ENCODE results near the gene TMIE.

The TMIE gene

DNA sequence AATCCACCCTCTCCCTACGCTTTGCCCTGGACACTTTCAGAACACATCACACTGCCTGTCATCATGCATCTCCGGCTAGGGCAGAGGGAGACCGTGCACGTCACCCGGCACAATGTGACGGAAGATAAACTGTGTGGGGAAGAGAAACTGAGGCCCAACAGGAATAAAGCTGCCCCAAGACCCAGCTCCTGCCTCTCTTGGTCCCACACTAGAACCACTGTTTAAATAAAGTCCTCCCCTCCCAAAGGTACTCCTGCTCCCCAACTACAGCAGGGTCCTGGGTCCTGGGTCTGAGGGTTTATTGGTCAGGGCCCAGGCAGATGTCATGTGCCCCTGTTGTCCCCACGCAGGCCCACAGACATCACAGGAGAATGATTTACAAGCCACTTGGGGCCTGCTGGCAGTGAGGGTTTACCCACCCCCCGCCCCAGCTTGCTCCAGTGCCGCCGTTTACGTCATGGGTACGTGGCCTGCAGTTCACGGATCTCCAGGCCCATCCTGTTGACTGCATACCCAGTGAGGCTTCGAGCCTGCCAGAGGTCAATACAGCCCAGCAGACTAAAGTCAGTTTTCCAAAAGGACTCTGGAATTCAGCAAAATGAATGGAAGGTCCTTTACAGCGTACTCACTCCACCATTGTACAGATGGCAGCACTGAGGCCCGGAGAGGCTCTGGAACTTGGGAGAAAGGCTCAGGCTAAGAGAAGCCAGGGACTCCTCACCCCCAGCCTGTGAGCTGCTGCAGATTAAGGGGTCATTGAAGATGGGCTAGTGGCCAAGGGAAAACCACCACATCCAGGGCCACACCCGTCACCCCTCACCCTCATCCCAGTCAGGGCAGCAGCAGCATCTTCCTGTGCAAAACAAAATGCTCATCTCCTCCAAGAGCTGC lies 30.9 kb upstream of the TMIE start:
- TF ChIP-seq, protein P1, sequence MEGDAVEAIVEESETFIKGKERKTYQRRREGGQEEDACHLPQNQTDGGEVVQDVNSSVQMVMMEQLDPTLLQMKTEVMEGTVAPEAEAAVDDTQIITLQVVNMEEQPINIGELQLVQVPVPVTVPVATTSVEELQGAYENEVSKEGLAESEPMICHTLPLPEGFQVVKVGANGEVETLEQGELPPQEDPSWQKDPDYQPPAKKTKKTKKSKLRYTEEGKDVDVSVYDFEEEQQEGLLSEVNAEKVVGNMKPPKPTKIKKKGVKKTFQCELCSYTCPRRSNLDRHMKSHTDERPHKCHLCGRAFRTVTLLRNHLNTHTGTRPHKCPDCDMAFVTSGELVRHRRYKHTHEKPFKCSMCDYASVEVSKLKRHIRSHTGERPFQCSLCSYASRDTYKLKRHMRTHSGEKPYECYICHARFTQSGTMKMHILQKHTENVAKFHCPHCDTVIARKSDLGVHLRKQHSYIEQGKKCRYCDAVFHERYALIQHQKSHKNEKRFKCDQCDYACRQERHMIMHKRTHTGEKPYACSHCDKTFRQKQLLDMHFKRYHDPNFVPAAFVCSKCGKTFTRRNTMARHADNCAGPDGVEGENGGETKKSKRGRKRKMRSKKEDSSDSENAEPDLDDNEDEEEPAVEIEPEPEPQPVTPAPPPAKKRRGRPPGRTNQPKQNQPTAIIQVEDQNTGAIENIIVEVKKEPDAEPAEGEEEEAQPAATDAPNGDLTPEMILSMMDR (conservative IDR thresholded peaks at IDR 0.05) = no peak; the same call in 1 of the 2 replicates
- TF ChIP-seq ZFX (IDR thresholded peaks at IDR 0.05) = no peak

DNA sequence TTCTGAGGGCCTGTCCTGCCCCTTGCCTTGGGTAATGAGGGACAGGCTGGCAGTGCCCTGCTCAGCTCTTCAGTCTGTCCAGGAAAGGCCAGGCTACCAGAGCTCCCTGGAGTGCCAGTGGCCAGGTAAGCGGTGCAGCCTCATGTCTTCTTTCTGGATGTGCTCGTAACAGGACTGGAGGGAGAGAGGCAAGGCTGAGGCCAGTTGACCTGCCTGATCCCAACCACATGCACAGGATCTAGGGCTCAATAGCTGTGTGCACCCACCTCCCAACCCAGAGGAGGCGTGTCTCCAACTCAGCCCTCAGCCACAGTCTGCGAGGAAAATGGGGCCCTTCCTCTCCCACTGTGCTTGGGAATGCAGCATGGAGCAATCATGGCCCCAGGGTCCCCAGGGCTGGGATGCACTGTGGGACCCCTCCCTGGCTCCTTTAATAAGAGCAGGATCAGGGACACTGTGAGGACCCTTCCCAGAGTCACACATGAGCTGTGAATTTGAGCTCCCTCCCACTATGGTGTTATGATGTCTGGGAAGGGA lies 30.2 kb upstream of the TMIE start:
- no peak for TF ChIP-seq ZFX (IDR thresholded peaks at IDR 0.05)
- TF ChIP-seq, protein P1 (conservative IDR thresholded peaks at IDR 0.05) = no peak
- no peak overlapping the region for H3K27ac ChIP-seq

More for the DNA sequence above, 30.9 kb upstream of the TMIE start:
- no peak overlapping the region for H3K27ac ChIP-seq

DNA sequence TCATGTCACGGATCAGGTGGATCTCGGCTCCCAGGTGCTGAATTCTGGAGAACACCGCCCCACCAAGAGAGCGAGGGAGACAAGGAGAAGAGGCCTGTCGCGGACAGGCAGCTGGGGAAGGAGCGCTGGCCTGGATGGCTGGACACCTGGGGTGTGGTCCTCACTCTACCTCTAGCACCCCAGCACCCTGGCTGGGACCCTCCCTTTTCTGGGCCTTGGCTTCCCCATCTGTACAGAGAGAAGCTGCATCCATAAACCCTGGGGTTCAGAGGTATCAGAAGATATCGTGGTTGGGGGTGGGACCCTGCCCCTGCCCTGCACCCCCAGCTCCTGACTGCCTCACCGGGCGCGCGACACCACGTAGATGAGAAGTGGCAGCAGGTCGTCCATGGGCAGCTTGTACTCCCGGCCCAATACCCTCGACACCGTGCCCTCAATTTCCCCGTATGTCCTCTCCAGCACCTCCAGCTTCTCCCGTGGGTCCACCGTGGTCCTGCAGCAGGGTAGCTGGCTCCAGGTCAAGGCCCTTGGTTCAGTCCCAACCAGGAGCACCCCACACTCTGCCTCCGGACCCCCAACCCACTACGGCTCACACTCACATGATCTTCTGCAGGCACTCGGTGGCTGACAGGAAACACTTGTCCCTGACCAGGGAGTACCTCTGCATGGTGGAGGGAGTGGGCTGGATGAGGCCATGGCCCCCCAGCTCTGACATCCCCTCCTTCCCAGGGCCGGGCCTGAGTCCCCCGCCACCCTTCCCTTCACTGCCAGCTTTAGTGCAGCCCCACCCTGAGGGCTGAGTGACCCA lies 29.4 kb upstream of the TMIE start:
- TF ChIP-seq, protein P1 (conservative IDR thresholded peaks at IDR 0.05) = no peak
- no peak for TF ChIP-seq ZFX (IDR thresholded peaks at IDR 0.05)
- H3K27ac ChIP-seq = no peak overlapping the region

DNA sequence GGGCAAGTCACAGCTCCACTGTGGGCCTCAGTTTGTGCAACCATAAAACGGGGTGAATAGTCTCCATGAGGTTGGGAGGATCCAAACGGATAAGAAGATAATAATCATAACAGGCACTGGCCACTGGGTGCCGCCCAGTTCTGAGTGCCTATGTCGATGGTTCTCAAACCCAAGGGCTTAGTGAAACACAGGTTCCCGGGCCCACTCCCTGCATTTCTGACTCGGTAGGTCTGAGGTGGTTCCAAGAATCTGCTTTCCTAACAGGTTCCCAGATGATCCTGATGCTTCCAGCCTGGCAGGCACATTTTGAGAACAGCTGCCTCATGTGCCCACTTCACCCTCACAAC lies 28.9 kb upstream of the TMIE start:
- no peak overlapping the region for H3K27ac ChIP-seq
- TF ChIP-seq ZFX (IDR thresholded peaks at IDR 0.05) = no peak
- TF ChIP-seq, protein P1 (conservative IDR thresholded peaks at IDR 0.05) = no peak

DNA sequence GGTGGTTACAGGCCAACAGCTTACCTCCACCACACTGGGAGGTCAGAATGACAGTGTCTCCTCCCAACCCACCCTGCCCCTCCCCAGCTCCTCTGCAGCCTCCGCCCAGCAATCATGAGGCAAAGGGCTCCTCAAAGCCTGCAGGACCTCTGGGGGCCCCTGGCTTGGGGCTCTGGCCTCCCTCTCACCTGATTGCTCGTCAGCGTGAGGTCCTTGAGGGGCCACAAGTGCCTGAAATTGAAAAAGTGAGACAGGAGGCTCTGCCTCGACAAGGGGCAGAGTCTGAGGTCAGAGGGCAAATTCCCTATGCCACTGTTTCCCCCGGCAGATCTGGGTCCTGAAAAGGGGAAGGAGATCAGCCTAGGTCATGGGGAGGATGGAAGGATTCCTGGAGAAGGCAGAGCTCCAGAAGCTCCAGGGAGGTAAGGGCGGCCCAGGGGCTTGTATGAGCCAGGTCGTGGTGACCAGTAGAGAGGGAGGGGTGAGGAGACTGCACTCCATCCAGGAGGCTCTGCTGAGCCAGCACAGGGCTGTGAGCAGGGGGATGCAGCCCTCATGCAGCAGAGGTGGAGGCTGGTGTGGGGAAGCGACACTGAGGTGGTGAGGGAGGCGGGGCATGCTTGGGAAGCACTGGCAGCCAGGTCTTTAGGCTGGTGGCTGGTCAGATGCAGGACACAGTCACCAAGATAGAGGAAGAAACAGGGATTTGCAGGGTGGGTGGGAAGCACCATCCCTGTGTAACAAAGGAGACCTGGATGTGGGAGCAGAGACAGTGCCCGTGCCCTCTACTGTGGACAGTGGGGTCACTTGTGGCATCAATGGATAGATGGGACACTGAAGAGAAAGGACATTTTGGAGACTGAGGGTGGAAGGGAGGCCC lies 27.8 kb upstream of the TMIE start:
- TF ChIP-seq, protein P1 (conservative IDR thresholded peaks at IDR 0.05) = no peak
- no peak for TF ChIP-seq ZFX (IDR thresholded peaks at IDR 0.05)
- H3K27ac ChIP-seq = no peak overlapping the region

DNA sequence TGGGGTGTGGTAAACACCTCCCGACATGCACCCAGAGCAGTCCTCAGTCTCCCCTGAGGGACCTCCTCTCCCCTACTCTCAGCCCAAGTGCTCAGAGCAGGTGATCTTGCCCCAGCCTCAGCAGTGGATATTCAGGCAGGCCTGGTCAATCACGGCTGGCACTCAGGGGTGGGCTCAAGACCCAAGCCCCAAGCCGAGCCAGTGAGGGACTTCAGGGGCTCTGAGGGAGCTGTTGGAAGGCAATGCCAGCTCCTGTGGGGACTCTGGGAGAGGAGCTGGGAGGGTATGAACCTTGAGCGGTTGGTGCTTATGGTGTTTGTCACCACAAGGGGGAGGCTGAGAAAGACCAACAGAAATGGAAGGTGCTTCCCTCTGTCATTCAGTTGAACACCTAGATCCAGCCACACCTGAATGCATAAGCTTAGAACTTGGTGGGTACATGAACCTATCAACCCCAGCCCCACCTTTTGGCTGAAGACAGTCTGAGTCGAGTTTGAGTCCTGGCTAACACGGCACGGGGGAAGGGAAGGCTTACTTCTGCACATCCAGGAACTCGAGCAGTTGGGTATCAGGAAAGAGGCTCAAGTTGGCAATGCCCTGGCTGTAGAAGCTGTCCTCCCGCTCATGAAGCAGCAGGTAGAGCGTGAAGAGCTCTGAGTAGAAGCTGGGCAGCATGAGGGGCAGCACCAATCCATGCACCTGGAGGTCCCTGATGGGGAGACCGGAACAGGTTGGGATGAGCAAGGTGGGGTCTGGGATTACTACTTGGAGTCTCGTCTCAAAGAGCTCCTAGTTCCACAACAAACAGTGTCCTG lies 27.0 kb upstream of the TMIE start:
- H3K27ac ChIP-seq = no peak overlapping the region
- TF ChIP-seq, protein P1 (conservative IDR thresholded peaks at IDR 0.05) = no peak; the same call in 1 of the 2 replicates
- TF ChIP-seq ZFX (IDR thresholded peaks at IDR 0.05) = no peak

Measured in C4-2B (cell line).